ENCODE measurements around the gene NR1D2.
"Not testable (repeated sequence)": the region's sequence is repeated elsewhere in the genome, so short reads cannot be mapped to it uniquely, and the experiment has no call there.

Gene NR1D2

GRCh38 chr3:23944861-23945662, at the start of gene NR1D2:
Gene NR1D2 (plus strand): TSS chr3:23945286. CDS start chr3:23945579, 293 bp downstream.
- peak; percentile 79 for DNase-seq (ENCODE audit: low spot score)

DNA sequence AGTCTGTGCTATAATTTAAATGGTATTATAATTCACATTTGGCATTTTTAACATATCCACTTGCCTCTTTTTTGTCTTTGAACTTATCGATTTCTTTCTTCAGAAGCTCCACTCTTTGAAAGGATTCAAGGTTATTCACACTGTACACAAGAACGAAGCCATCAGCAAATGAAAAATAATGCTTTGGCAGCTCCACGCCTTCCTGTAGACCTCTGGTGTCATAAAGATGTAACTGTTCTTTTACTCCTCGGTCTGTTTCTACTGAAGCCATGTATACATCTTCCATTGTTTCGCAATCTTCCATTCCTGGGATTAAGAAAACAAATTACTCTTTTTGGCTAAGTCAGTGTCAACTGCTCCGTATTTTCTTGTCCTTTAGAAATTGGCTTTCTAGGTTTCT, 44.3 kb upstream of the NR1D2 start:
- no peak for DNase-seq (ENCODE audit: low spot score)

DNA sequence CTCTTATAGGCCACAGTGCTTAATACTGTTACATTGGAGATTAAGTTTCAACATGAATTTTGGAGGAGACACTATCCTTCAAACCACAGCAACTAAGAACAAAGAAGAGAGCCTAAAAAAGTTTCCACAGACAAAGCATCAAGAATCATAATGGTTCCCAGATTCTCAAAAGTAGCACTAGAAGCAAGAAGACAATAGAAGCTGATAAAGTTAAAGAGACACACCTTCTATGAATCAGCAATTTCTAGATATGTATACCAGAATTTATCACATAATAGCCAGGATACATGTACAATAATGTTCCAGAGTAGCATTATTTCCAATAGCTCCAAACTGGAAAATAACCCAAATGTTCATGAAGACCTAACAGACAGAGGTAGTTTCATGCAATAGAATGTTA, 40.5 kb upstream of the NR1D2 start:
- DNase-seq (ENCODE audit: low spot score): no peak

DNA sequence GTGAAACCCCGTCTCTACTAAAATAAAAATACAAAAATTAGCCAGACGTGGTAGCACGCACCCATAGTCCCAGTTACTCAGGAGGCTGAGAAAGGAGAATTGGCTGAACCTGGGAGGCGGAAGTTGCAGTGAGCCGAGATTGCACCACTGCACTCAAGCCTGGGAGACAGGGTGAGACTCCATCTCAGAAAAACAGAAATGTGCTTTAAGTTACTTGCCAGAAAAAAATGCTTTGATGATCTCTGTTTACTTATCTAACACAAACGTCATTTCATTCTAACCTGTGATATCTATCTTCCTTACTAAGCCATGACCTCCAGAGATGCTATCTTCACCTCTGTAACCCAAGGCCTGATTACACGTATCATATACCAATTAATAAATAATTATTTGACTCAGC, 35.7 kb upstream of the NR1D2 start:
- DNase-seq (ENCODE audit: low spot score): no peak

- no peak for DNase-seq (ENCODE audit: low spot score)
Observed at GRCh38 chr3:23911397-23911796, 33.7 kb upstream of the NR1D2 start.

- not testable (repeated sequence) for DNase-seq (ENCODE audit: low spot score)
Observed at GRCh38 chr3:23912335-23912734, 32.8 kb upstream of the NR1D2 start.

DNA sequence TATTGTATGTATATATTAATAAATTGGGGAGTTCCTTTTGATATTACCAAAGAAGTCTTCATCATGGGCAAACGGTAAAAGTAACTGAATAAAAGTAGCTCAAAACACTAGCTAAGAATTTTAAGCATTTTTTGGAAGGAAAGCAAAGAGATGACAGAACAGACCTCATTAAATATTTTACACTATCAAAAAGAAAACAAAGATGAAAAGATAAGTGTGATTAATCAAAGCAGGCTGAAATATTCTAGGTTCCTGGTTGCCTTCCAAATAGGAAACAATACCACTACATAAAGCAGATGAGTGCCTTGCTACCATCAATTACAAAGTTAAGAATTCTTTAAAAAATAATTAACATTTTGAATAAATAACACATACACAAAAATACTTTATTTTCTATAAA, 31.9 kb upstream of the NR1D2 start:
- DNase-seq (ENCODE audit: low spot score): no peak

GRCh38 chr3:23913873-23914743, 31.0 kb upstream of the NR1D2 start:
- no peak for DNase-seq (ENCODE audit: low spot score)

GRCh38 chr3:23915537-23916108, 29.5 kb upstream of the NR1D2 start:
- DNase-seq (ENCODE audit: low spot score): no peak

DNA sequence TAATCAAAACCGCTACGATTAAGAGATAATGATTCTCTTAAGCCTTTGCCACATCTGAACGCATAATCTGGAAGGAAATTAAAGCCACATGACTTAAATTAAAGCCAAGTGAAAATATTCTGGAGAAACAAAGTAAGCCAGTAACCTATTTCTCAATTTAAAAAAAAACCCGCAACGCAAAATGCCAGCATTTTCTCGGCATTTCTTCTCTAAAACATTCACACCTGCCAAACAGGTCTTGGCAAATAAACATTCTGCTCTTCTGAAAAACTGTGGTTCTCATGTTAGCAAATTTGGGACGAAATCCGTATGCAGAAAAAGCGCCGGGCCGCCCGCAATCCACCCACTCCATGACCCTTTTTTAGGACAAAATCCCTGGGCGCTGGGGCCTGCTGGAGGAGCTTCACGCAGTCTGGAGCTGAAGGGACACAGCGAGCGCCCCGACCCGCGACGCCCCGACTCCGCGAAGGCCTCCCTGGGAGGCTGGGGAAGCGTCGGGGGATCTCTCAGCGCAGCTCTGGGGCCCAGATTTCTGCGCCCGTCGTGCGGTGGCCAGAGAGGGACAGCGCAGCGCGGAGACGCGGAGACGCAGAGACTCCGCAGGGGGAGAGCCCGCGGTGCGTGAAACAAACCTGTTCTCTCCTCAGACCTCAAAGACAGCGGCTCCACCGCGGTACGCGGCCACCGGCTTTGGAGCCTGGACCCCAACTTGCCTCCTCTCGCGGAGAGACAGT, 28.8 kb upstream of the NR1D2 start:
- DNase-seq (ENCODE audit: low spot score): no peak

DNA sequence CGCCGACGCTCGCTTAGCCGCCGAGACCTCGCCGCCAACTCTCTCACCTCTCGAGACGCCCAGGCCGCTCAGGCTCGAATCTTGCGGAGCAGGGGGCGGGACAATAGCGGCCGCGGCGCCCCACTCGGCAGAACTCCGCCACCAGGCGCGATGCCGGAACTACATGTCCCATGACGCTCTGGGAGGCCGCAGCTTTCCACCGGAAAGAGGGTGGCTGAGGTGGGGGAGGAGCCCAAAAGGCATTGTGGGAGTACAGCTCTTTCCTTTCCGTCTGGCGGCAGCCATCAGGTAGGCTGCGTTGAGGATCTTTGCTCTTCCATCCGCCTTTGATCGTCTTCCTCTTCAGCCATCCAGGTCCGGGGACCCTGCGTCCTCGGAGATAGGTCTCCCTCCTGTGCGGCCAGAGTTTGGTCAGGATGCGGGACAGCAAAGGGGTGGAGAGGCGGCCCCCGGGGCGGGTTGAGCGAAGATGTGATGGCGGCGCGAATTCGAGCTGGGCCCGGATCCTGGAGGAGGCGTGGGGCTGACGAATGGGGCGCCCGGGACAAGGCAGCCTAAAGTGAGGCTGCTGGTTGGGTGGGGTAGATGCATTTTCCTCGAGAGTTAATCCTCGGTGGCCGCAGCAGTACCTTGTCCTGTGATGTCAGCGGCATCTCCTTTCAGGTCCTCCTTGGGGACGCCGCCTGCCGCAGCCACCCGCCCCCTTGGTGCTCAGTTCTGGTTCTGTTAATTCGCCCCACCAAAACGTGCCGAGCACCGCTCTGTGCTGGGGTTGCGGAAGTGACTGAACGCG, 28.0 kb upstream of the NR1D2 start, which contains the start of the genes NKIRAS1 and RPL15:
TSS of gene NKIRAS1 (minus strand) at position 105 of the 793 bp plus-strand sequence. CDS start 6,086 bp downstream, outside the sequence.
TSS of gene RPL15 (plus strand) at position 247 of the 793 bp plus-strand sequence. CDS start 728 bp downstream, outside the sequence.
- DNase-seq (ENCODE audit: low spot score): peak; percentile 96

- not testable (repeated sequence) for DNase-seq (ENCODE audit: low spot score)
Observed at GRCh38 chr3:23917679-23918303, 27.3 kb upstream of the NR1D2 start.

DNA sequence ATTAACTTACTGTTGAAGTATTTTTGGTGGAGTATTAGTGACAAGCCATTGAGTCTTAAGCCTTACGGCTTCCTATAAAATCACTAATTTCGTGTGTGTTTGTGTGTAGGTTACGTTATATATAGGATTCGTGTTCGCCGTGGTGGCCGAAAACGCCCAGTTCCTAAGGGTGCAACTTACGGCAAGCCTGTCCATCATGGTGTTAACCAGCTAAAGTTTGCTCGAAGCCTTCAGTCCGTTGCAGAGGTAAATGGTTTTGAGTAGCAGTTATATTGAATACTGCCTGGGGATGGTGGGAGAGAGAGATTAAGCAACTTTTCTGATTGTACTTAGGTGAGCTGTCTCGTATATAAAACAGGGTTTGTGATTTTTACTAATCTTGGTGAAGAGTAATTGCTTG, 26.8 kb upstream of the NR1D2 start:
- DNase-seq (ENCODE audit: low spot score): not testable (repeated sequence)

DNA sequence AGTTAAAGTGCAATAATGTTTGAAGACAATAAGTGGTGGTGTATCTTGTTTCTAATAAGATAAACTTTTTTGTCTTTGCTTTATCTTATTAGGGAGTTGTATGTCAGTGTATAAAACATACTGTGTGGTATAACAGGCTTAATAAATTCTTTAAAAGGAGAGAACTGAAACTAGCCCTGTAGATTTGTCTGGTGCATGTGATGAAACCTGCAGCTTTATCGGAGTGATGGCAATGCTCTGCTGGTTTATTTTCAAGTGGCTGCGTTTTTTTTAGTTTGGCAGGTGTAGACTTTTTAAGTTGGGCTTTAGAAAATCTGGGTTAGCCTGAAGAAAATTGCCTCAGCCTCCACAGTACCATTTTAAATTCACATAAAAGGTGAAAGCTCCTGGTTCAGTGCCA, 25.5 kb upstream of the NR1D2 start:
- no peak for DNase-seq (ENCODE audit: low spot score)

- DNase-seq (ENCODE audit: low spot score): no peak
Observed at GRCh38 chr3:23920151-23920655, 24.9 kb upstream of the NR1D2 start.

GRCh38 chr3:23921052-23921511, 24.0 kb upstream of the NR1D2 start:
- DNase-seq (ENCODE audit: low spot score): no peak

- no peak for DNase-seq (ENCODE audit: low spot score)
Observed at GRCh38 chr3:23923786-23924185, 21.3 kb upstream of the NR1D2 start.

GRCh38 chr3:23926246-23926645, 18.8 kb upstream of the NR1D2 start:
- no peak for DNase-seq (ENCODE audit: low spot score)

DNA sequence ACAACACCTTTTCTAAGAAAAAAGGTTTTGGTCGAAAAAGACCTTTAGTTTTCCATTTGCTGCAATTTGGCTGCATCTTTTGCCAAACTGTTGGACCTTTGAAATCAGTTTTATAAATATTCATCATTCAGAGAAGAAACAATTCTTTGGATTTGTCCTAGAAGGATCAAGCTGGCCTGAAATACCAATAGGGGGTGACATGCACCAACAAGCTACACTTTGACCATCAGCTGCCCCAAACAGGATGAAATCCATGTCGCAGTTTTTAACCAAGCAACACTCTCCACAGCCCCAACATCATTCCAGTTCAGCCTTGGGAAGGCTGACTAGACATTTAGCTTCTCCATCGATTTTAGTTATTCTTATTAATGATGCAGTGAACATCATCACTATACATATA, 18.4 kb upstream of the NR1D2 start:
- no peak for DNase-seq (ENCODE audit: low spot score)

DNA sequence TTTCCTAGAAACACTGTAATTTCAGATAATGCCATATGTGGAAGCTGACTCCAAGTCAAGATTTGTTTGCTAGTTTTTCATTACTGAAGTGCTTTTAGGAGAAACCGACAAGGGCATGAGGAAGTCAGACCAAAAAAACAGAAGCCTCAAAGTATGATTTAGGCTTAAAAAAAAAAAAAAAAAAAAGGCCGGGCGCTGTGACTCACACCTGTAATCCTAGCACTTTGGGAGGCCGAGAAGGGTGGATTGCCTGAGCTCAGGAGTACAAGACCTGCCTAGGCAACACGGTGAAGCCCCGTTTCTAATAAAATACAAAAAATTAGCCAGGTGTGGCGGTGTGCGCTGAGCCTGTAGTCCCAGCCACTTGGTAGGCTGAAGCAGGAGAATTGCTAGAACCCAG, 16.6 kb upstream of the NR1D2 start:
- peak; percentile 28 for DNase-seq (ENCODE audit: low spot score)
